GM21528 (cell line): ENCODE data around the gene THSD1.
A peak's percentile ranks its signal among the peaks of the same experiment; 100 is the strongest.
"Not testable (repeated sequence)": the region's sequence is repeated elsewhere in the genome, so short reads cannot be mapped to it uniquely, and the experiment has no call there.

Experiments used
- ATAC-seq: cut with Tn5 transposase; IDR thresholded peaks from one replicate; pipeline ENCODE4 v1.9.1; 2021; ENCODE audit warnings: mild to moderate bottlenecking, moderate library complexity; ENCODE audit not compliant: unreplicated experiment, low FRiP score

The THSD1 gene

GRCh38 chr13:52411629-52412028, 5.7 kb upstream of the THSD1 start:
- peak; percentile 78 for ATAC-seq

GRCh38 chr13:52408071-52408658, 2.2 kb upstream of the THSD1 start:
- not testable (repeated sequence) for ATAC-seq

GRCh38 chr13:52407436-52407835, 1.5 kb upstream of the THSD1 start:
- ATAC-seq, result not testable (repeated sequence)

- no peak for ATAC-seq
These were observed 657 bp upstream of the THSD1 start for GRCh38 chr13:52406629-52407028.

GRCh38 chr13:52405369-52405766, 604 bp downstream of the THSD1 start:
- no peak for ATAC-seq

- ATAC-seq, result no peak
These were observed 6.3 kb downstream of the THSD1 start for GRCh38 chr13:52399708-52400107.

GRCh38 chr13:52399046-52399445, 6.9 kb downstream of the THSD1 start:
- no peak for ATAC-seq

- no peak for ATAC-seq
These were observed 10.3 kb downstream of the THSD1 start for GRCh38 chr13:52395704-52396103.

GRCh38 chr13:52394586-52394985, 11.4 kb downstream of the THSD1 start:
- ATAC-seq, result no peak

GRCh38 chr13:52393572-52394357, 12.2 kb downstream of the THSD1 start:
- no peak for ATAC-seq

GRCh38 chr13:52387721-52388120, 18.3 kb downstream of the THSD1 start:
- ATAC-seq, result no peak

GRCh38 chr13:52385870-52386269, 20.1 kb downstream of the THSD1 start:
- ATAC-seq, result no peak

- no peak for ATAC-seq
These were observed 22.6 kb downstream of the THSD1 start for GRCh38 chr13:52383366-52383765.

GRCh38 chr13:52378312-52378711, 27.7 kb downstream of the THSD1 start:
- no peak for ATAC-seq

GRCh38 chr13:52377898-52378297, 28.1 kb downstream of the THSD1 start:
- no peak for ATAC-seq

- no peak for ATAC-seq
These were observed 31.0 kb downstream of the THSD1 start for GRCh38 chr13:52374873-52375411.

GRCh38 chr13:52374389-52374788, 31.6 kb downstream of the THSD1 start:
- no peak for ATAC-seq

- ATAC-seq, result not testable (repeated sequence)
These were observed 32.7 kb downstream of the THSD1 start for GRCh38 chr13:52373277-52373676.

- no peak for ATAC-seq
These were observed 34.2 kb downstream of the THSD1 start for GRCh38 chr13:52371736-52372247.

- no peak for ATAC-seq
These were observed 39.7 kb downstream of the THSD1 start for GRCh38 chr13:52366291-52366690.

GRCh38 chr13:52362169-52362887, 43.6 kb downstream of the THSD1 start:
- not testable (repeated sequence) for ATAC-seq
